ENCODE measurements around the gene CFTR.
A peak's percentile ranks its signal among the peaks of the same experiment; 100 is the strongest.
"Not testable (repeated sequence)": the region's sequence is repeated elsewhere in the genome, so short reads cannot be mapped to it uniquely, and the experiment has no call there.

Gene CFTR

GRCh38 chr7:117505238-117505637 lies 25.4 kb downstream of the CFTR start:
- DNase-seq: no peak

DNA sequence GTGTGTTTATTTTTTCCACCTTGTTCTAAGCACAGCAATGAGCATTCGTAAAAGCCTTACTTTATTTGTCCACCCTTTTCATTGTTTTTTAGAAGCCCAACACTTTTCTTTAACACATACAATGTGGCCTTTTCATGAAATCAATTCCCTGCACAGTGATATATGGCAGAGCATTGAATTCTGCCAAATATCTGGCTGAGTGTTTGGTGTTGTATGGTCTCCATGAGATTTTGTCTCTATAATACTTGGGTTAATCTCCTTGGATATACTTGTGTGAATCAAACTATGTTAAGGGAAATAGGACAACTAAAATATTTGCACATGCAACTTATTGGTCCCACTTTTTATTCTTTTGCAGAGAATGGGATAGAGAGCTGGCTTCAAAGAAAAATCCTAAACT lies 28.9 kb downstream of the CFTR start:
- DNase-seq: no peak

- not testable (repeated sequence) for DNase-seq
Measured at GRCh38 chr7:117517194-117517593, 37.4 kb downstream of the CFTR start.

- DNase-seq: no peak
Measured at GRCh38 chr7:117530390-117530789, 50.6 kb downstream of the CFTR start.

GRCh38 chr7:117531595-117532244 lies 51.9 kb downstream of the CFTR start:
- DNase-seq: peak; percentile 2

DNA sequence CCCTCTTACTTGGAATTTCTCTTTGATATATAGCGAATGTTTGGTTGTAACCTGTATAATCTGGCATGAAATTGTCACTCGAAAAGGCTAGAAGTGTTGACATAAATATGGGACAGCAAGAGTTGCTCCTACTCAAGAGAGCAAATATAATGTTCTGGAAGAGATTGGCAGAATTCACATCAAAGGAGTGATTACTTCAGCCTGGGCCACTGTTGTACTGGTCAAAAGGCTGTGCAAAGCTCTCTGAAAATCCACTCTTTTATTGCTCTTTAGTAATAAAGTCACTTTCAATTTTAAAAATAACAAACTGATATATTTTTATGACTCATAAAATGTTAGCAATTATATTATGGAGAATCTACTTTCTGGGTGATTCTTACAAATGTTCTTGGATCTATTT lies 58.2 kb downstream of the CFTR start:
- DNase-seq: no peak

GRCh38 chr7:117544061-117544460 lies 64.2 kb downstream of the CFTR start:
- no peak for DNase-seq

DNA sequence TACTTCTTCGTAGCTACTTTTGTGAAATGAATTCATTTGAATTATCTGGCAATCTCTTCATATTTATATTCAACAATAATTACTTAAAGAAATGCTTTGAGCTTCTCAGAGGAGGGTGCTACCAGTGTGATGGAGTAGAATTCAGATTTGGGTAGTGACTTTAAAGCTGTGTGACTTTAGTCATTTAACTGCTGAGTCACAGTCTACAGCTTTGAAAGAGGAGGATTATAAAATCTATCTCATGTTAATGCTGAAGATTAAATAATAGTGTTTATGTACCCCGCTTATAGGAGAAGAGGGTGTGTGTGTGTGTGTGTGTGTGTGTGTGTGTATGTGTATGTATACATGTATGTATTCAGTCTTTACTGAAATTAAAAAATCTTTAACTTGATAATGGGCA lies 68.2 kb downstream of the CFTR start:
- DNase-seq: no peak

GRCh38 chr7:117550625-117551024 lies 70.8 kb downstream of the CFTR start:
- DNase-seq: no peak

DNA sequence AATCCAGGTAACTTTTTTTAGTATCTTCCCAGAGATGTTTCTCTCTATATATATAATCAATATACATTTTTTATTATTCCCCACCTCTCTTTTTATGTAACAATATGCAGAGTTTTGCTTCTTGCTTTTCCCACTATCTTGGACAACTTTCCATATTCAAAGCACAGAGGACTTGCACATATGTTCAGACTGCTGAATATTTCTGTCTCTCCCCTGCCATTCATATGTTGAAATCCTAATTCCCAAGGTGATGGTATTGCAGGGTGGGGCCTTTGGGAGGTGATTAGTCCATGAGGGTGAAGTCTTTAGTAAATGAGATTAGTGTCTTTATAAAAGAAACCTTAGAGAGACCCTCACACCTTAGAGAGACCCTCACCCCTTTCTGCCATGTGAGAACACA lies 72.8 kb downstream of the CFTR start:
- no peak for DNase-seq

DNA sequence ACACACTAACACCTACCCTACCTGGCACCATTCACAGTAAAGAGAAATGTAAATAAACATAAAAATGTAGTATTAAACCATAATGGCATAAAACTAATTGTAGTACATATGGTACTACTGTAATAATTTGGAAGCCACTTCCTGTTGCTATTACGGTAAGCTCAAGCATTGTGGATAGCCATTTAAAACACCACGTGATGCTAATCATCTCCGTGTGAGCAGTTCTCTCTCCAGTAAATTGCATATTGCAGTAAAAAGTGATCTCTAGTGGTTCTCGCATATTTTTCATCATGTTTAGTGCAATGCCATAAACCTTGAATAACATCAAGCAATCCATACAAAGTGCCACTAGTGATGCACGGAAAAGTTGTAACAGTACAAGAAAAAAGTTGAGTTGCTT lies 75.4 kb downstream of the CFTR start:
- no peak for DNase-seq

DNA sequence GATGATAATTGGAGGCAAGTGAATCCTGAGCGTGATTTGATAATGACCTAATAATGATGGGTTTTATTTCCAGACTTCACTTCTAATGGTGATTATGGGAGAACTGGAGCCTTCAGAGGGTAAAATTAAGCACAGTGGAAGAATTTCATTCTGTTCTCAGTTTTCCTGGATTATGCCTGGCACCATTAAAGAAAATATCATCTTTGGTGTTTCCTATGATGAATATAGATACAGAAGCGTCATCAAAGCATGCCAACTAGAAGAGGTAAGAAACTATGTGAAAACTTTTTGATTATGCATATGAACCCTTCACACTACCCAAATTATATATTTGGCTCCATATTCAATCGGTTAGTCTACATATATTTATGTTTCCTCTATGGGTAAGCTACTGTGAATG lies 79.6 kb downstream of the CFTR start:
- DNase-seq: no peak

DNA sequence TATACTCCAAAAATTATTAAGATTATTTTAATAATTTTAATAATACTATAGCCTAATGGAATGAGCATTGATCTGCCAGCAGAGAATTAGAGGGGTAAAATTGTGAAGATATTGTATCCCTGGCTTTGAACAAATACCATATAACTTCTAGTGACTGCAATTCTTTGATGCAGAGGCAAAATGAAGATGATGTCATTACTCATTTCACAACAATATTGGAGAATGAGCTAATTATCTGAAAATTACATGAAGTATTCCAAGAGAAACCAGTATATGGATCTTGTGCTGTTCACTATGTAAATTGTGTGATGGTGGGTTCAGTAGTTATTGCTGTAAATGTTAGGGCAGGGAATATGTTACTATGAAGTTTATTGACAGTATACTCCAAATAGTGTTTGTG lies 80.2 kb downstream of the CFTR start:
- no peak for DNase-seq

GRCh38 chr7:117562759-117563158 lies 82.9 kb downstream of the CFTR start:
- DNase-seq: no peak

GRCh38 chr7:117564080-117564479 lies 84.3 kb downstream of the CFTR start:
- DNase-seq: no peak

DNA sequence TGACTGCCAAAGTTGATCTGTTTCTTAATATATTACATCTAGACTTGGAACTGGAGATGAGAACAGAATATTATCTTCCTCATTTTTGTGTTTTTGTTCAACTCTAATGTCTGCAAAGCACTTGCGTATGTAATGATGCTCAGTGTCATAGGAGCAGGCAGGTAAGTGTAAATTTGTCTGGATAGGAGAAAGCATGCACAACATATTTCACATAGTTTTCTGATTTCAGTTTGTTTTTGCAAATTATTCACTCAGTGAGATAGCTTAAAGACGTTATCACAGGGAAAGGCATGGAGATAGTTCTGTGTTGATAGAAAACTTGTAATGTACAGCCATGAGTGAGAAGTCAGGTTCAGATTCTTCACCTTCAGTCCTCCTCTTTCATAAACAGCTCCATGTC lies 84.8 kb downstream of the CFTR start:
- DNase-seq: no peak

DNA sequence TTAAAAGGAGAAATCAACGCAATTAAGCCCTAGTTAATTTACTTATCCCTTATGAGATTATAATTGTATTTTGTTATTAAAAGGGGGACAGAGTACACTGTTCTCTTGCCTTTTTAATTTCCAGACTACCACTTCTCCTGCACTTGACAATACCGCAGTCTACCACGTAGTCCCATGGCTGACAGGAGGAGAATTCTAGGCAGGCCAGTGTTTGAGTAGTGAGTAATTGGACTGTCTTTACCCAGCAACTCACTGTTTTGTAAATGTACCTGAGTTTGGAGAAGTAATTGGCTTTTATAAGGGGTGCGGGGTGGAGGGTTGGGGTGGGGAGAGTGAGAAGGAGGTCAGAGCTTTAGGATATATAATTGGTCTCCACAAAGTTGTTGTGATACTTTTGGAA lies 85.4 kb downstream of the CFTR start:
- no peak for DNase-seq

DNA sequence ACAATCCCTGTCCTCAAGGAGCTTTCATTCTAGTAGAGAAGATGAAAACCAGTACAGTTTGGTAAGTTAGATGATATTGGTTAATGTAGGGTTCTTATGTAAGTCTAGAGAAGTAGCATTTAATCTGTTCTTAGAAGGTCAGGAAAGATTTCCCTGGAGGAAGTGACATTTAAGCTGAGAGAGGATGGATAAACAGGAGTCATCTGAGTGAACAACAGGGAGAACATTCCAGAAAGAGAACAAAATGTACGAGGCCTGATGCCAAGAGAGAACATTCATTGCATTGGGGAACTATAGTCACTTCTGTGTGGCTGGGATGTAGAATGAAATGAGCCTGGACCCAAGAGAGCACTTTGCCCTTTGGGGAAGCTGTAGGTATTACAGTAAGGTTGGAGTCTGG lies 88.0 kb downstream of the CFTR start:
- no peak for DNase-seq

DNA sequence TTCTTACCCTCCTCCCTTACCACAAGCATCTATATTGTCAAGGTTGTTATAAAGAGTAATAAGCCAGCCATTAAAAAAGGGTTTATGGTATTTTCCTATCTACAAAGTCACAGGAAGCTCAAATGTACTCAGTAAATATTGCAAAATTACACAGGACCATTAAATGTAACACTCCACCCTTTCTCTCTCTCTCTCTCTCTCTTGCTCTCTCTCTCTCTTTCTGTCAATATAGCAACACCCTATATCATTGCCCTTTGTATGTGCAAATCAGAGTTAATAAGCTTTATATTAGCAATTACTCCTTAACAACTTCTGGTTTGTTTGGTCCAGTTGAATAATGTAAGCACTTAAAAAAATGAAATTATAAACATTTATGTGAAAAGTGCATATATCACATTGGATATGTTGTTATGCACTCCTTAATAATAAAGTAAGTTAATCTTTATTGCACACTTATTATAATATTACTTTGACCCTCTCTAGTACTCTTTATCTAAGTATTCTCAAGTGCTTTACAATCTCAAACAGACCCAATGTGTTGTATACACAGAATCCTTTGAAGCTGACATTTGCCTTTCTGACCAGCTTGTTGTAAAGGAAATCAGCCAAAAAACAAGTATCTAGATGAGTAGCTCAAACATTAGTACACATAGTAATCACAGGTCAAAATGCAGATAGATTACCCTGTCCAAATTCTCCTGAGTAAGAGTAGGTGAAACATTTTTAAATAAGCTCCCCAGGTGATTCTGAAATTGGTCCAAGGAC lies 93.2 kb downstream of the CFTR start:
- DNase-seq: no peak

DNA sequence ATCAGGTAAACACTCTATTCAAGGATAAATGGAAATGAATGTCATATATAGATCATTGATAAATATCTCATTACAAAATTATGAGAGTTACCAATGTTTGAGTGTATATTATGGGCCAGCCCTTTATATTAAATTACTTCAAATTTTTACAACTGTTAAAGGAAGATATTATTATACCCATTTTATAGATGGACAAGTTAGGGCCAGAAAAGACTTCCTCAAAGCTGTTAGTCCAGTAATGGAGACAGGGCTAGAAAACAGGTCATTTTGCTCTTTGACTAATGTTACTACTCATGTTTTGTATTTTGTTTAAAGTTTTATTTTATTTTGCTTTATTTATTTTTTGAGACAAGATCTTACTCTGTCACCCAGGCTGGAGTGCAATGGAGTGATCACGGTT lies 101.6 kb downstream of the CFTR start:
- DNase-seq: no peak

- peak; percentile 82 for DNase-seq
Measured at GRCh38 chr7:117582219-117582704, 102.4 kb downstream of the CFTR start.

DNA sequence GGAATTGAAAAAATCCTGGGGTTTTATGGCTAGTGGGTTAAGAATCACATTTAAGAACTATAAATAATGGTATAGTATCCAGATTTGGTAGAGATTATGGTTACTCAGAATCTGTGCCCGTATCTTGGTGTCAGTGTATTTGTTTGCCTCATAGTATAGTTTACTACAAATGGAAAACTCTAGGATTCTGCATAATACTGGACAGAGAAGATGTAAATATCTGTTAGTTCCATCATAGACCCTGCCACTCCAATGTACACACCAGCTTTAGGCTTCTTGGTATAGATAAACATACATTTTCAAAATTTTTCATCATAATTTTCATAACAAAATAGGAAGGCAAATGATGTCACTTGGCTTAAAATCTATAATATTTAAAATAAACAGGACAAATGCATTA lies 108.1 kb downstream of the CFTR start:
- no peak for DNase-seq

GRCh38 chr7:117588352-117588794 lies 108.5 kb downstream of the CFTR start:
- peak; percentile 32 for DNase-seq

GRCh38 chr7:117590191-117590590 lies 110.4 kb downstream of the CFTR start:
- DNase-seq: no peak

All from HCEC 1CT (cell line).